Colonic mucosa (tissue), 4 donors: Measurements from ENCODE around the gene ATF1. TPM values are rescaled to one million over a fixed set of nuclear protein-coding genes. Genes with fewer than 3 reads are reported as not detected.

ENCODE experiments used
- DNase-seq: peaks from one replicate; pipeline ENCODE4 v3.0.0-alpha.2; 2020
- H3K27ac ChIP-seq: fragments of 200-600 bp; one replicate; pipeline ENCODE4 v1.8.0; 2021
- H3K27me3 ChIP-seq: fragments of 200-600 bp; one replicate; pipeline ENCODE4 v1.8.0; 2021
- H3K36me3 ChIP-seq: fragments of 200-600 bp; one replicate; pipeline ENCODE4 v1.8.0; 2021
- H3K4me1 ChIP-seq: fragments of 200-600 bp; one replicate; pipeline ENCODE4 v1.8.0; 2021; ENCODE audit warnings: mild to moderate bottlenecking
- H3K4me3 ChIP-seq: fragments of 200-600 bp; one replicate; pipeline ENCODE4 v1.8.0; 2021
- H3K9ac ChIP-seq, 2 donors: one replicate each; pipeline ENCODE4 v1.7.0; 2013; ENCODE audit warnings: control low read depth in 2 of 2, low read depth in 2 of 2, low read length in 2 of 2
- H3K9me3 ChIP-seq: fragments of 200-600 bp; one replicate; pipeline ENCODE4 v1.8.0; 2021
- CTCF ChIP-seq: fragments of 200-600 bp; IDR thresholded peaks from one replicate; pipeline ENCODE4 v1.8.0; 2022; ENCODE audit warnings: antibody characterized with exemption, mild to moderate bottlenecking
- intact Hi-C: fragments of 100-400 bp; cut with DNase I; formaldehyde crosslinking; loops from one replicate; pipeline ENCODE4 v1.14.1; 2022
- total RNA-seq, 2 donors: library from RNA; stranded (reverse); fragmentation: NEBNext Ultra II Directional in 1 of 2; extraction: Animal tissue kit (Norgen Biotek cat#: 25700) in 1 of 2; gene quantifications; one replicate each; pipeline ENCODE4 v1.2.1, GENCODE V29; 2021
- donor health status: healthy.
- donor health status: DM: no; HTN: no; CAD: no.
- donor health status: DM: no; HTN: no; CAD: no.

ATF1 gene
- total RNA-seq, 2 donors from 2014 or later, result 39.5 to 49.9 TPM

- Histone ChIP-seq H3K27ac (no peak overlapping the region), H3K4me1 (no peaks in the 10 kb centered on the region), H3K4me3 (no peak overlapping the region), H3K9ac (no peak overlapping the region), H3K9me3 (no peaks in the 10 kb centered on the region), H3K36me3 (no peaks in the 10 kb centered on the region), H3K27me3 (no peaks in the 10 kb centered on the region)
- DNase-seq, result no peak
- intact Hi-C loops, result no loop called here
- no peak for TF ChIP-seq CTCF
Measured at GRCh38 chr12:50771409-50771808, 7.5 kb downstream of the ATF1 start.

- no peak for TF ChIP-seq CTCF
- no peak overlapping the region for H3K27ac ChIP-seq
- DNase-seq, result no peak
Measured at GRCh38 chr12:50772470-50772869, 8.6 kb downstream of the ATF1 start.

GRCh38 chr12:50772877-50773276 lies 9.0 kb downstream of the ATF1 start:
- H3K4me1 ChIP-seq, result no peaks in the 10 kb centered on the region
- no peak overlapping the region for H3K4me3 ChIP-seq
- no peak overlapping the region for H3K27ac ChIP-seq
- H3K27me3 ChIP-seq, result no peaks in the 10 kb centered on the region
- H3K36me3 ChIP-seq, result no peaks in the 10 kb centered on the region
- no peak for TF ChIP-seq CTCF
- H3K9me3 ChIP-seq, result no peaks in the 10 kb centered on the region
- intact Hi-C loops, result no loop called here
- H3K9ac ChIP-seq, result no peak overlapping the region
- DNase-seq, result no peak

More at GRCh38 chr12:50772470-50772869, 8.6 kb downstream of the ATF1 start:
- Histone ChIP-seq H3K27me3 (no peaks in the 10 kb centered on the region), H3K9ac (no peak overlapping the region), H3K4me3 (no peak overlapping the region), H3K4me1 (no peaks in the 10 kb centered on the region), H3K36me3 (no peaks in the 10 kb centered on the region), H3K9me3 (no peaks in the 10 kb centered on the region)
- intact Hi-C loops, result no loop called here

GRCh38 chr12:50775251-50775650 lies 11.3 kb downstream of the ATF1 start:
- intact Hi-C loops, result no loop called here

GRCh38 chr12:50776749-50777728 lies 13.1 kb downstream of the ATF1 start:
- intact Hi-C loops, result no loop called here
- Histone ChIP-seq H3K36me3 (no peaks in the 10 kb centered on the region), H3K27ac (peak overlapping the region; percentile 84), H3K9me3 (no peaks in the 10 kb centered on the region), H3K4me1 (no peaks in the 10 kb centered on the region), H3K27me3 (no peaks in the 10 kb centered on the region), H3K9ac (no peak overlapping the region), H3K4me3 (no peak overlapping the region)
- no peak for DNase-seq
- no peak for TF ChIP-seq CTCF

More at GRCh38 chr12:50775251-50775650, 11.3 kb downstream of the ATF1 start:
- Histone ChIP-seq H3K4me3 (no peak overlapping the region), H3K9ac (no peak overlapping the region), H3K4me1 (no peaks in the 10 kb centered on the region), H3K27ac (no peak overlapping the region), H3K36me3 (no peaks in the 10 kb centered on the region), H3K27me3 (no peaks in the 10 kb centered on the region), H3K9me3 (no peaks in the 10 kb centered on the region)
- TF ChIP-seq CTCF, result no peak
- DNase-seq, result no peak
